Activated CD8-positive, alpha-beta memory T cell treated with anti-CD3 and anti-CD28 coated beads for 36 hours (primary cell): ENCODE results near the gene SHROOM3. TPM values are rescaled to one million over a fixed set of nuclear protein-coding genes. Genes with fewer than 3 reads are reported as not detected.
"Not testable (repeated sequence)": the region's sequence is repeated elsewhere in the genome, so short reads cannot be mapped to it uniquely, and the experiment has no call there.

ENCODE experiments used
- CTCF ChIA-PET: fragments of 350-600 bp; sonication (Branson Sonifier 250); formaldehyde crosslinking; loops from one replicate; lab custom pipeline; 2021; ENCODE audit warnings: antibody characterized with exemption; lab: Charles Lee
- POLR2A ChIA-PET: fragments of 350-600 bp; sonication (Branson Sonifier 250); formaldehyde crosslinking; loops from one replicate; lab custom pipeline; 2021; ENCODE audit warnings: antibody characterized with exemption; lab: Charles Lee
- total RNA-seq, 2 experiments: library from RNA; stranded (reverse); gene quantifications; one replicate each; pipeline ENCODE4 v1.2.3, GENCODE V29; 2021

Gene SHROOM3
- not detected for total RNA-seq

DNA sequence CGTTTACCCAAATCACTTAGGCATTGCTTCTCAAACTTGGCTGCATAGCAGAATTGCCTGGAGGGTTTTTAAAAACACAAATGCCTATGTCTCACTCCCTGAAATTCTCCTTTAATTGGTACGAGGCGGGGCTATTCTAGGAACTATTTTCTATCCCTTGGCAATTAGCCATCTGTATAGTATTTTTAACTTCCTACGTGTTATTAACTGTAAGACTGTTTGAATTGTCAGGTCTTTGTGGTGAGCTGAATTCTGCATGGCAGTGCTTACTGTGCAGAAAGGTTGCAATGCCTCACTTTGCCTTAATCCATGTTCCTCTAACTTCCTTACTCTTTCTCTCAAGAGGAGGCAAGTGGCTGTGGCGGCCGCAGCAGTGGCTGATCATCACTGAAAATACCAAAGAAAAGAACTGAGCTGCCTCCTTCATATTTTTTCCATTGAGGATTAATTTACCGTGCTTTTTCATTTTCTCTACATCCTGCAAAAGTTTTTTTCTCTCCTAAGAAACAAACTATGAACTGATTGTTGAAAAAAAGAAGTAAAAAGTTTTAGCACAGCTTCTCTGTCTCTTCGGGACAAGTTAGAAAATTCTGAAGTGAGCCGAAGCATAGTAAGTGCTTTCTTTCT is at the start of gene SHROOM3:
SHROOM3 (plus strand) TSS at position 329 of the 627 bp plus-strand sequence. CDS start 824 bp downstream, outside the sequence.
- ChIA-PET CTCF (interaction anchor here (1.3 kb wide), 1 partner anchor 70 kb away, joined by 3 read pairs; no protein-coding TSS in a partner anchor), POLR2A (no interaction called here)

DNA sequence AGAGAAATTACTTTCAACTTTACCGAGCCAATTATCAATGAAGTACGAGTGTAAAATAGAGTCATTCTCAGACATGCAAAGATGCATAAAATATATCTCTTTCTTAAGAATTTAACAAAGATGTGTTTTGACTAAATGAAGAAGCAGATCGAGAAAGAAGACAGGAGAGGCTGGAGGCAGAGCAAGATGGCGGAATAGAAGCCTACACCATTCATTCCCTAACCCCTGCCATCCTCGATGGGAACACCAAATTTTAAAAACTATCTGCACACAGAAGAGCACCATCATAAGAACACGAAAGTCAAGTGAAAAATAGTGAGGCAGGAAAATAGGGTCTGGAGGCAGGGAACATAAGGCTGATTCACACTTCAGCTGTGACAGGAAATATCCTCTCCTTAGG is 49.1 kb upstream of the SHROOM3 start:
- ChIA-PET CTCF (no interaction called here), POLR2A (no interaction called here)

DNA sequence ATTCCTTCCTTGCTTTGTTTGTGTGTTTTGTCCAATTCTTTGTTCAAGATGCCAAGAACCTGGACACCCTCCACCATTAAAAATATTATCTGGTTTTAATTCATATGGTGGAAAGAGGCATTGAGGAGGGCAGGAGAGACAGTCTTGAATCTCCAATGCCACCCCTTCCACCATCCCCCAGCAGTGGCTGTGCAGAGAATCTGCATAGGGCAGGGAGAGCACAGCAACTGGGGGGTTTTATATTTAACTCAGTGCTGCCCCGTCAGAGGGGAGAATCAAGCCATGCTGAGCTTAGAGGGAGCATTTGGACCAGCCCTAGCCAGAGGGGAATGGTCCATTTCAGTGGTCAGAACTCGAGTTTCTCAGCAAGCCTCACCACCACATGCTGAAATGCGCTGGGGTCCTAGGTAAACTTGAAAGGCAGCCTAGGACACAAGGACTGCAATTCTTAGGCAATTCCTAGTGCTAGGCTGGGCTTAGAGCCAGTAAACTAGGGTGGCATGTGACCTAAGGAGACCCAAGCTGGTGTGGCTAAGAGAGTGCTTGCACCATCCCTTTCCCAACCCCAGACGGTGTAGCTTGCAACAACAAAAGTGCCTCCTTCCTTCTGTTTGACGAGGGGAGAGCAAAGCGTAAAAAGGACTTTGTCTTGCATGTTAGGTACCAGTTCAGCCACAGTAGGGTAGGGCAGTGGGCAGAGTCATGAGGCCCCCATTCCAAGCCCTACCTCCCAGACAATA is 48.3 kb upstream of the SHROOM3 start:
- ChIA-PET POLR2A (no interaction called here), CTCF (no interaction called here)

DNA sequence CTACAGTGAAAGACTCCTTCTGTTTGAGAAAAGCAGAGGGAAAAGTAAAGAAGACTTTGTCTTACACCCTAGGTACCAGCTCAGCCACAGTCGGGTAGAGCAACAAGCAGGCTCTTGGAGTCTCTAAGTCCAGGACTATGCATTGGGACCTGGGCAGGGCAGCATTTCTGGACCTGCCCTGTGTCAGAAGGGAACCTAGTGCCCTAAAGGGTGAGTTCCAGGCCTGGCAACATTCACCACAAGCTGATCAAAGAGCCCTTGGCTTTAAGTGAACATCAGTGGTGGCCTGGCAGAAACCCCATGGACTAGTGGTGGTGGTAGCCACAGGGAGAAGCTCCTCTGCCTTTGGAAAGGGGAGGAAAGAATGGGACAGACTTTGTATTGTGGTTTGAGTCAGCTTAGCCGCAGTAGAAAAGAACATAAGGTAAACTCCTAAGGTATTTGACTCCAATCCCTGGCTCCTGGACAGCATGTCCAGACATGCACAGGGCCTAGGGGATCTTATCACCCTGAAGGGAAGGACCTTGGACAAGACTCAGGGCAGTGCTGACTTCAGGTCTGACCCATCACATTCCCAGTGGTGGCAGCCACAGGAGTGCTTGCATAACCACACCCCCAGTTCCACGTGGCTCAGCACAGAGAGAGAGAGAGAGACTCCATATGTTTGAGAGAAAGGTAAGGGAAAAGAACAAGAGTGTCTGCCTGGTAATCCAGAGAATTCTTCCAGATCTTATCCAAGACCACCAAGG is 46.7 kb upstream of the SHROOM3 start:
- ChIA-PET CTCF (no interaction called here), POLR2A (no interaction called here)

DNA sequence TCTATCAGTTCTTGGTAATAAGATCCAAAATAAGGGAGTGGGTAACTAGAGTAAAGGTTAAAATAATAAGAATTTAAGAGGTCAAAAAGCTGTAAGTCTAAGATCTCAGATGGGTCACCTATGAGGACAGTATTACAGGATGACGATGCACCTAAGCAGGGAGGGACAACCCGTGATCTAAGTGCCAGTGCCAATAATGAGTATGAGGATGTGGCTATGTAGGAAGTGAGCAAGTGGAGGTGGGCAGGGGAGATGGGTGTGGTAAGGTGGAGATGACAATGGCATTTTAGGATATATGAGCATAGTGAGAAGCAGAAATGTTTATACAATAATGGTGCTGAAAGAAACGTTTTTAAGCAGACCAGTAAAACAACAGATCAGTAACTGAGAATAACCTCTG is 33.4 kb upstream of the SHROOM3 start:
- ChIA-PET POLR2A (interaction anchor here (0.5 kb wide), 1 partner anchor 104 kb away, joined by 4 read pairs; no protein-coding TSS in a partner anchor), CTCF (no interaction called here)

DNA sequence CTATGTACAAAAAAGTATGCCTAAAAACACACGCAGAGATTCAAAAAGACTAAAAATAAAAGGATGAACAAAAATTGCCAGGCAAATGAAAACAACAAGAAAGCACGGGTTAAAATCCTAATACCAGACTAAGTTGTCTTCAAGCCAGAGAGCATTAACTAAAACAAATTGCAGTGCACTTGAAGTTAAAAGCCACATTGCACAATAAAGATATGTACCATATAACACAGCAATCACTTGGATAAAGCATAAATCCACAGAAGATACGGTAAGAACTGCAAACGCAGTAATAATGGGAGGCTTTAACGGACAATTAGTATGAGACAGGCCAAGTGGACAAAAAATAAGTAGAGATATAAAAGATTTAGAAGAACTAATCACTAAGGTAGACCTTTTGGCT is 28.9 kb upstream of the SHROOM3 start:
- CTCF ChIA-PET, result no interaction called here
- POLR2A ChIA-PET, result no interaction called here

DNA sequence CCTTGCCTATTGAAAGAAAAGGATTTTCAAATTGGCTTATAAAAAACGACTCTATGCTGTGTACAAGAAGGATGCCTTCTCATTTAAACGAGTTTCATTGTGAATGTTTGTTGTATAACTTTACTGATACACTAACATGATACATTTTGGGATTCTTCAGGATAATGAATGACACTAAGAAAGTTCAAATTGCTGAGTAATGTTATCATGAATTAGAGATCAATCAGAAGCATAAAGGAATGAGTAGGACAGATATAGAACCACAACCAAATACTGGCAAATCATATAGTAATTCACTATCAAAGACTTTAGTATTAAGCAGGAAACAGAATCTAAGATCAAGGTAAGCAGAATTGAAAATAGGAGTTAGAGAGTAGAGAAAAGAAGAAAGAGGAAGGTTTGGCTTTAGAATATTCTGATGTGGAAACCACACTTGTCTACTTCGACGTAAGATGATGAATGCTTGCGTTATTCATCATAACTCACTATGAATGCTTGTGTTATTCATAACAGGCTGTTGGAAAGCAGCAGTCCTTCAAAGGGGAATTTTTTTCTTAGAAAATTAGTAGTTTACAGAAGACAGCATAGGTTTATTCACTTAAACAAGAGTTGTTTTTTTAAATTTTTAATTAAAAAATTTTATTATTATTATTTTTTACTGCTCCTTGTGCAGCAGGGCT is 27.4 kb upstream of the SHROOM3 start:
- ChIA-PET CTCF (no interaction called here), POLR2A (no interaction called here)

DNA sequence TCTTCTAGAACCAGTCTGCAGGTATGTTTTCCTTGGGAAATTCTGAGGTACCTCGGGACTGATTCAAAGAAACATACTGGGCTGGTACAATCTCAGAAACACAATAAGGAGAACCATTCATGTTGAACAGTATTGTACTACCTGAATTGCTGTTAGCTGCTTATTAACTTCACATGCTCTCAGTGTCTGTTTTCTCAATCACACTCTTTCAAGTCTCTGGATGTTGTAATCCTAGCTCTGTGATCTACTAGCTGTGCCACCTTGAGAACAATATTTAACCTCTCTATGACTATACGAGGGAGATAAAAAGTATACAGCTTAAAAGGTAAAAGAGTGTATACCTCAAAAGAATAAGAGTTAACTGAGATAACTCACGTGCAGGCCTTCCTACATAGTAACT is 24.4 kb upstream of the SHROOM3 start:
- ChIA-PET CTCF (no interaction called here), POLR2A (no interaction called here)

DNA sequence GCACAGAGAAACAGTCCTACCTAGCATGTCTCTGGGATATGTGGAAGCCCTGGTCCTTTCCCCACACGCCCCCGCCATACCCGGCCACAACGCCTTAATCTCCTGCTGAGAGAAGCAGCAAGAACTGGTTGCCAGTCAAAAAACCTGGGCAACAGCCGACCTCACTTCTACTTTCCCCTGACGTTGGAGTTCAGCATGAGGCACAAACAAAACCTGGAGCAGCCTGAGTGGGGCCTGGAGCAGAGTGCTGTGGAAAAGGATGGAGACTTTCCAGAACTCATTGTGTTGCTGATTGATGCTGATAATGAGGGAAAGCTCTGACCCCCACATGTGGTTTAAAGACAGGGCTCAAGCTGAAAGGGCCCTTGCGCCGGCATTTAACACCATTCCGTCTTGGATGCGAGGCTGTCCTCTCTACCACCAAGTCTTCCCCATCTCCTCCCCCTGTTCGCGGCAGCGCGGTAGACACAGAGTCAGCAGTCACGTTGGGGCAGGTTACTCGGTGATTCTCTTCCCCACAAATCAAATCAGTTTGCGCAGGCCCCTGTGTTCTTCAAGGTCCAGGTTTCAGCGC is 14.8 kb upstream of the SHROOM3 start:
- ChIA-PET CTCF (interaction anchor here (0.7 kb wide), 2 partner anchors 10 to 167 kb away, joined by 3 to 4 read pairs; no protein-coding TSS in a partner anchor), POLR2A (no interaction called here)

DNA sequence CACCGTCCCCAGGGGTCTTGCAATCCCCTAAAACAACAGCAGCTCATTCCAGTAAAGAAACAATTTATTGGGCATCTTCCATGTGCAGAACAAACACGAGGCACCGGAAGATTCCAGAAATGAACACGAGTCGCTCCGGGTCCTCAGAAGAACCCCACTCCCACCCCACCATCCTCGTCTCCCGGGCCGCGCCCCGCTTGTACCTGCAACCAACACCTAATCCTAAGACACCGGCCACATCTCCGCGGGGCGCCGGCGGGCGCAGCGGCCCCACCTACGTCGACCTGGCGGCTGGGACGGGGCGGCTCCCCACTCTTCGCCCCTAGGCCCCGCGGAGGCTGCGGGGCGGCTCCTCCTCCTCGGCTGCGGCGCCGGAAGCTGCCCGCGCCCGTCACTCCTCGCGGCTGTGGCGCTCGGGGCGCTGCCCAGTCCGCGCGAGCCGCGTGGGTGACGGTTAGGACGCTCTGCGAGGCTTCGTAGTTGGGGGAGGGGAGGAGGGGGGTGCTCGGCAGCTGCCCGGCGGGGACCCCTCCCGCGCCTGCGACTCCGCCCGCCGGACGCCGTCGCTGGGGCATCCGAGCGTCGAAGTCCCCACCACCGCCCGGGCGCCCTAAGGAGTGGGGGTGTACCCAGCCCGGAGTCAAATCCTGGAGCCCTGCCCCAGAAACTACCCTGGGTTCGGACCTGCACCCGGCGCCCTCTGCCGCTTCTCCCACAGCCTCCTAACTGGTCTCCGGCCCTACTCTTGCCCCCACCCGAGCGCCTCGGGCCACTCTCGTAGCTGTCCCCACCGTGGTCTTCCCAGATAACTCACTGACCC is 14.1 kb upstream of the SHROOM3 start, which contains the start of gene CCDC158:
CCDC158 (minus strand) TSS at position 380 of the 820 bp plus-strand sequence. CDS start 17,934 bp downstream, outside the sequence.
- ChIA-PET POLR2A (no interaction called here), CTCF (interaction anchor here (0.7 to 1.0 kb wide), 3 partner anchors 9 to 167 kb away, joined by 3 to 4 read pairs (median 4); no protein-coding TSS in a partner anchor)

DNA sequence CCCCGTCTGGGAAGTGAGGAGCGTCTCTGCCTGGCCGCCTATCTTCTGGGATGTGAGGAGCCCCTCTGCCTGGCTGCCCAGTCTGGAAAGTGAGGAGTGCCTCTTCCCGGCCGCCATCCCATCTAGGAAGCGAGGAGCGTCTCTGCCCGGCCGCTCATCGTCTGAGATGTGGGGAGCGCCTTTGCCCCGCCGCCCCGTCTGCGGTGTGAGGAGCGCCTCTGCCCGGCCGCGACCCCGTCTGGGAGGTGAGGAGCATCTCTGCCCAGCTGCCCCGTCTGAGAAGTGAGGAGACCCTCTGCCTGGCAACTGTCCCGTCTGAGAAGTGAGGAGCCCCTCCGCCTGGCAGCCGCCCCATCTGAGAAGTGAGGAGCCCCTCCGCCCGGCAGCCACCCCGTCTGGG is 11.9 kb upstream of the SHROOM3 start:
- POLR2A ChIA-PET, CTCF ChIA-PET: not testable (repeated sequence)

DNA sequence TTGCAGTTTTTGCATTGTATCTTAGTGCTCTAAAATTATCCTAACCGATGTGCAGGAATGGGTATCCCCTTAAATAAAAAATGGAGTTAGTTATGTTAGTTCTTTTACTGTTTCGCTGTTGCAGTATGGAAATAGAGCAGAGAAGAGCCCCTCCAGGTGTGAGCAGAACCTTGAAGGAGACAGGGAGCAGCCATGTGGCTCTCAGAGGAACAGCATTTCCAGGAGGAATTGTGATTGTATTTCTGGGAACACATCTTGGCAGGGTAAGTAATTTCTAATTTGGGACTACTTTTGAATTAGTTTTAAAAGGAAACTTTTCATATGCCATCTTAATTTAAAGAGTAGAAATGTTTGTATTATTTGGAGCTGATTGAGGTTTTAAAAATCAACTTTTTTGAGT is 8.8 kb upstream of the SHROOM3 start:
- ChIA-PET POLR2A (interaction anchor here (0.6 kb wide), 1 partner anchor 49 kb away, joined by 3 read pairs; no protein-coding TSS in a partner anchor), CTCF (no interaction called here)

DNA sequence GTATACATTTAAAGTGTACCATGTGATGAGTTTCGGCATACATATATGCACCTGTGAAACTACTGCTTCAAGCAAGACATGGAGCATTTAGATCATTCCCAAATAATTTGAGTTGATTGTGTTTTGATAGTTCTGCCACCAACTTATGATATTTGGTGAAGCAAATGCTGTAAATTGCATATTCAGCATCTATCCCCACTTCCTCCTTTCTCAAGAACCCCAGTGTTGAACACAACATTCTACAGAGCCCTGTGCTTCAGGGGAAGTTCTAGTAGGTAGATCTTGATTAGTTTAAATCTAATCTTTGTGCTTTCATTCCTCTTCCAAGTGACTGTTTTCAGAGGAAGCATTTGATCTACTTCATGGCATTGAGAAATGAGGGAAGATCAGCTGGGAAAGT is 5.4 kb upstream of the SHROOM3 start:
- POLR2A ChIA-PET, result no interaction called here

DNA sequence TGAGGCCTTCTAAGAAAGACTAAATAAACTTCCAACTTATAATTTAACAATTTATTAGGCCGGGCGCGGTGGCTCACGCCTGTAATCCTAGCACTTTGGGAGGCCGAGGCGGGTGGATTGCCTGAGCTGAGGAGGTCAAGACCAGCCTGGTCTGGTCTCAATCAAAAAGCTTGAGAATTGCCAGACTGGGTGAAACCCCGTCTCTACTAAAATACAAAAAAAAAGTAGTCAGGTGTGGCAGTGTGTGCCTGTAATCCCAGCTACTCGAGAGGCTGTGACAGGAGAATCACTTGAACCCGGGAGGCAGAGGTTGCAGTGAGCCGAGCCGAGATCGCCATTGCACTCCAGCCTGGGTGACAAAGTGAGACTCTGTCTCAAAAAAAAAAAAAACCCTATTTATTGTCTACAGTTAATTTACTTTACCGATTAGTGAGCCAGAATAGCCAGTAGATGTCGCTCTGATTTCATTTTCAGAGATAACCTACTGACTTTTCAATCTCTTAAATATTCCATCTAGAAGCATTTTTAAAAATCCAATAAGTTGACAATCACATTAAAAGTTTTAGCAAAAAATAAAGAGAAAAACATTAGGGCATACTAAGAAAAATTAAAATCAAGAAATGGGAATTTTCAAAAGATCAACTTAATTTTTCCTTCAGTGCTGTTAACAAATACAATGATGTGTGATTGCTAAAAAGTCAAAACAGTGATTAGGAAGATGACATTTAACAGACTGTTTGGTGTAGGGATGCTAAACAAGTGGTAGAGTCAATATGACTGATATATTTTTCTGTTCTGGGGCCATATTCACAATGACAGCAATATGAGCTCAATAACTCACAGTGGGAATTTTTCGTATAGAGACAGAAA is 4.3 kb upstream of the SHROOM3 start:
- ChIA-PET POLR2A (no interaction called here), CTCF (interaction anchor here (0.7 to 1.4 kb wide), 3 partner anchors 9 to 71 kb away, joined by 3 to 4 read pairs (median 4); partner anchors contain the start of gene CCDC158)

More for the DNA sequence above, 5.4 kb upstream of the SHROOM3 start:
- CTCF ChIA-PET, result interaction anchor here (1.4 kb wide), 1 partner anchor 9 kb away, joined by 4 read pairs; the partner anchor contains the start of gene CCDC158

DNA sequence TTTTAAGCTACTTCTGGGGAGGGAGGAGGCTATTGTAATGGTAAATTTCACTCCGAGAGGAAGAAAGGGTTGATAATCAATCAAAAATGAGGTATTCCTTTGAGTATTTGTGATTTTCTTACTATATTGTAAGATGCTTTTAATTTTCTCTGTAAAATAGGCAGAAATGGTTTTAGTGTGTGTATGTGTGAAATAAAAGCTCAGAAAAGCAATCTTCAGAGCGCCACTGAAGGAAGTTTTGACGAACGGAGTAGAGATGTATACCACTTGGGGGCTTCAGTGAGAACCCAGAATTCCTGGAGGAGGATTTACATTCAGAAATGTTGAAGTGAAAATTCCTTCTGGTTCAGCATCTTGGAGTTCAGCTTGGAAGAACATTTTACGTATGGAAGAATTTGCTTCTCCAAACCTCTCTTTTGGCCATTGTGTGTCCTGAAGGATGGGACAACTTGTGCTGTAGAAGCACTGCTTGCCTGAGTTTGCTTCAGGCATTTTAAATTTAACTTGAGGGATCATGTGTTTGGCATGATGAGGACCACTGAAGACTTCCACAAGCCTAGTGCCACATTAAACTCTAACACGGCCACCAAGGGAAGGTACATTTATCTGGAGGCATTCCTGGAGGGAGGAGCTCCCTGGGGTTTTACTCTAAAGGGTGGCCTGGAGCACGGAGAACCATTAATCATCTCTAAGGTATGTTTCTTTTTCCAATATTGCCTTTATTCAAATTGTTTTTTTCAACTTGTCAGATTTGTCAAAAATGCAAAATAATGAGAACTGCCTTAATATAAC is 695 bp downstream of the SHROOM3 start:
- POLR2A ChIA-PET, result no interaction called here
- CTCF ChIA-PET, result interaction anchor here (1.3 kb wide), 1 partner anchor 70 kb away, joined by 3 read pairs; no protein-coding TSS in a partner anchor

DNA sequence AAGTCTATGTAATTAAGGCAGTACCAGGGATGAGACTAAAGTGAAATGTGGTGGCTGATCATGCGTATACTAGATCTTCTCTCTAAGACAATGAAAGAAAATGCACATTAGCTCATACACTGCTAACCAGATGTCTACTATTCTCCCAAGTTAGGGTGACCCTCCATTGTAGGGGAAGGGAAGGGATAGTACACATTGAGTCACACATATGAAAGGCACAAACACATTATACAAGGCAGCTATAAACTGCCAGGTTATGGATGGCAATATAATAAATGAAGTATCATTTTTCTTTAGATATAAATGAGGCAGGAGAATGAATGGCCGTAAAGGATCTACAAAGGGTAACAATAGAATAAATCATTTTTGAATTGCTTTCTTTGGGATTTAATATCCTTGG is 4.5 kb downstream of the SHROOM3 start:
- ChIA-PET CTCF (no interaction called here), POLR2A (no interaction called here)
